Measurements from ENCODE around the gene PTPRN2. TPM values are rescaled to one million over a fixed set of nuclear protein-coding genes. Genes with fewer than 3 reads are reported as not detected.

Gene PTPRN2
- total RNA-seq, 1 experiment from 2014 or later = 2.1 TPM

- no peak for DNase-seq (ENCODE audit: low read depth, low spot score)
- no peak for TF ChIP-seq RAD21 (IDR thresholded peaks at IDR 0.05; ENCODE audit: low read depth)
- TF ChIP-seq JUND (IDR thresholded peaks at IDR 0.05) = no peak
- TF ChIP-seq POLR2A (IDR thresholded peaks at IDR 0.05; ENCODE audit: borderline replicate concordance, extremely low read depth, insufficient read depth, insufficient read length) = no peak
- TF ChIP-seq YY1 (IDR thresholded peaks at IDR 0.05; ENCODE audit: extremely low read depth, insufficient replicate concordance, low read depth, low read length) = no peak
- Histone ChIP-seq H3K9me3 (ENCODE audit: control insufficient read depth in 1 of 2, insufficient read depth in 1 of 2, low read depth in 1 of 2, low read length in 2 of 2) (no peaks in the 10 kb centered on the region), H3K4me1 (ENCODE audit: control insufficient read depth in 1 of 2, insufficient read depth in 2 of 2, low read length in 2 of 2) (no peaks in the 10 kb centered on the region), H3K27me3 (ENCODE audit: insufficient read depth, low read length) (no peaks in the 10 kb centered on the region), H3K9me2 (ENCODE audit: insufficient read depth) (no peaks in the 10 kb centered on the region), H3K36me3 (ENCODE audit: control insufficient read depth in 1 of 2, insufficient read depth in 2 of 2, low read length in 2 of 2) (no peaks in the 10 kb centered on the region), H4K20me1 (ENCODE audit: insufficient read depth) (no peaks in the 10 kb centered on the region), H3K4me2 (ENCODE audit: low read length) (no peak overlapping the region), H2AFZ (ENCODE audit: low read depth, low read length, poor library complexity, severe bottlenecking) (no peak overlapping the region), H3K27ac (ENCODE audit: low read depth, low read length) (no peak overlapping the region), H3K79me2 (ENCODE audit: insufficient read depth, low read length) (no peaks in the 10 kb centered on the region), H3K4me3 (replicated peaks in 1 of 2; ENCODE audit: low read depth in 1 of 2, low read length in 2 of 2) (no peak overlapping the region), H3K9ac (ENCODE audit: low read length) (no peak overlapping the region)
- POLR2A ChIA-PET = no interaction called here
- RAD21 ChIA-PET (ENCODE audit: low non-redundant PET in 1 of 2, low total read pairs in 2 of 2, uncharacterized antibody in 2 of 2, unreplicated experiment in 2 of 2) = no interaction called here
- intact Hi-C loops (cut with micrococcal nuclease) = no loop called here
- BruUV-seq (replicated peaks) = no TSS peak
- CTCF ChIA-PET = no interaction called here
- ATAC-seq = no peak
Observed at GRCh38 chr7:158555034-158555520, 32.5 kb downstream of the PTPRN2 start.

- Histone ChIP-seq H4K20me1 (ENCODE audit: insufficient read depth) (no peaks in the 10 kb centered on the region), H3K4me2 (ENCODE audit: low read length) (no peak overlapping the region), H3K79me2 (ENCODE audit: insufficient read depth, low read length) (no peaks in the 10 kb centered on the region), H3K27me3 (ENCODE audit: insufficient read depth, low read length) (no peaks in the 10 kb centered on the region), H3K36me3 (ENCODE audit: control insufficient read depth in 1 of 2, insufficient read depth in 2 of 2, low read length in 2 of 2) (no peaks in the 10 kb centered on the region), H3K9me2 (ENCODE audit: insufficient read depth) (no peaks in the 10 kb centered on the region), H3K4me1 (ENCODE audit: control insufficient read depth in 1 of 2, insufficient read depth in 2 of 2, low read length in 2 of 2) (no peaks in the 10 kb centered on the region), H3K9me3 (ENCODE audit: control insufficient read depth in 1 of 2, insufficient read depth in 1 of 2, low read depth in 1 of 2, low read length in 2 of 2) (no peaks in the 10 kb centered on the region), H3K4me3 (replicated peaks in 1 of 2; ENCODE audit: low read depth in 1 of 2, low read length in 2 of 2) (no peak overlapping the region), H2AFZ (ENCODE audit: low read depth, low read length, poor library complexity, severe bottlenecking) (no peak overlapping the region), H3K9ac (ENCODE audit: low read length) (no peak overlapping the region), H3K27ac (ENCODE audit: low read depth, low read length) (no peak overlapping the region)
- no peak for TF ChIP-seq RAD21 (IDR thresholded peaks at IDR 0.05; ENCODE audit: low read depth)
- TF ChIP-seq CBX3 (IDR thresholded peaks at IDR 0.05; ENCODE audit: low read depth) = no peak
- no peak for TF ChIP-seq TCF7L2 (IDR thresholded peaks at IDR 0.05; ENCODE audit: borderline replicate concordance, extremely low read depth, insufficient read depth, insufficient read length)
- TF ChIP-seq POLR2A (IDR thresholded peaks at IDR 0.05; ENCODE audit: borderline replicate concordance, extremely low read depth, insufficient read depth, insufficient read length) = no peak
- no peak for TF ChIP-seq ATF3 (IDR thresholded peaks at IDR 0.05)
- TF ChIP-seq FOSL1 (IDR thresholded peaks at IDR 0.05; ENCODE audit: low read depth) = no peak
- TF ChIP-seq MAX (IDR thresholded peaks at IDR 0.05) = no peak
- RAD21 ChIA-PET (ENCODE audit: low non-redundant PET in 1 of 2, low total read pairs in 2 of 2, uncharacterized antibody in 2 of 2, unreplicated experiment in 2 of 2) = no interaction called here
- DNase-seq (ENCODE audit: low read depth, low spot score) (no peak), ATAC-seq (no peak)
- CTCF ChIA-PET = no interaction called here
- POLR2A ChIA-PET = no interaction called here
- intact Hi-C loops (cut with micrococcal nuclease) = no loop called here
- BruUV-seq (replicated peaks) = no TSS peak
Observed at GRCh38 chr7:158550886-158551452, 36.7 kb downstream of the PTPRN2 start.
